HL-60 (cell line): ENCODE results near the gene YY2.

Source experiments
- SPI1 ChIP-seq: IDR thresholded peaks from 2 replicates; pipeline ENCODE4 v1.6.1; 2012; ENCODE audit warnings: low read depth, mild to moderate bottlenecking, borderline replicate concordance
- TF ChIP-seq, protein P1 (sequence below): IDR thresholded peaks from one replicate; pipeline ENCODE4 v1.5.1; 2011; ENCODE audit warnings: low read length, control low read depth, inconsistent platforms; ENCODE audit not compliant: insufficient read depth

DNA sequence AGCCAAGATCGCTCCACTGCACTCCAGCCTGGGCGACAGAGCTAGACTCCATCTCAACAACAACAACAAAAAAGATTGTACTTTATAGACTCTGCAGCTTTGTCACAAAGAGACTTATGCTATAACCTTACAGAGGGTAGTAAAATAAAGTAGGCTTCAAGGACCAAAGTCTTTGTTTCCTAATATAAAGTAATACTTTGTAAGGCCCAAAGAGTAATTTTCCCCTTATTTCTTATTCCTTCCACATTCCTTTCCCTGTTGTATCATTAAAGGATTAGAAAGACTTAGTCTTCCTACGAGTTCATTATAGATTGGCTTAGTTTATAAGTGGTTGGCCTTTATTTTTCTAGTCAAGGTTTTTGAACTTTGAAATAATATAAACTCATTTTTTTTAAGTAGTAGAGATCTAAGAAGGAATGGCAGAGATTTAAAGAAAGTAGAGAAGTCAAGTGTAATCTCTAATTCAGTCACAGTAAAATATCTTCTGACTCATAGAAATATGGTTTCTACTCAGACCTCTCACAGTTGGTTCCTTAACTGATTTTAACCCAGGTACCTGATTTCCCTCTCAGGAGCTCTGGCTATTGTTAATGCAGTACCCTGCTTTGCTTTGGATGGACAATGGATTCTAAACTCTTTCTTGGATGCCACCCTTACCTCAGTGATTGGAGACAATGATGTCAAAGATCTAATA lies 26.2 kb downstream of the YY2 start:
- TF ChIP-seq SPI1, result no peak
- TF ChIP-seq, protein P1, sequence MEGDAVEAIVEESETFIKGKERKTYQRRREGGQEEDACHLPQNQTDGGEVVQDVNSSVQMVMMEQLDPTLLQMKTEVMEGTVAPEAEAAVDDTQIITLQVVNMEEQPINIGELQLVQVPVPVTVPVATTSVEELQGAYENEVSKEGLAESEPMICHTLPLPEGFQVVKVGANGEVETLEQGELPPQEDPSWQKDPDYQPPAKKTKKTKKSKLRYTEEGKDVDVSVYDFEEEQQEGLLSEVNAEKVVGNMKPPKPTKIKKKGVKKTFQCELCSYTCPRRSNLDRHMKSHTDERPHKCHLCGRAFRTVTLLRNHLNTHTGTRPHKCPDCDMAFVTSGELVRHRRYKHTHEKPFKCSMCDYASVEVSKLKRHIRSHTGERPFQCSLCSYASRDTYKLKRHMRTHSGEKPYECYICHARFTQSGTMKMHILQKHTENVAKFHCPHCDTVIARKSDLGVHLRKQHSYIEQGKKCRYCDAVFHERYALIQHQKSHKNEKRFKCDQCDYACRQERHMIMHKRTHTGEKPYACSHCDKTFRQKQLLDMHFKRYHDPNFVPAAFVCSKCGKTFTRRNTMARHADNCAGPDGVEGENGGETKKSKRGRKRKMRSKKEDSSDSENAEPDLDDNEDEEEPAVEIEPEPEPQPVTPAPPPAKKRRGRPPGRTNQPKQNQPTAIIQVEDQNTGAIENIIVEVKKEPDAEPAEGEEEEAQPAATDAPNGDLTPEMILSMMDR, result no peak
